Mucosa of descending colon (tissue), 3 donors: ENCODE measurements around the gene NUDCD3. TPM values are rescaled to one million over a fixed set of nuclear protein-coding genes. Genes with fewer than 3 reads are reported as not detected.

Experiments
- ATAC-seq: fragments of 200-7000 bp; cut with Tn5 transposase; one replicate; pipeline ENCODE4 v1.9.1; 2020; ENCODE audit warnings: mild to moderate bottlenecking, moderate library complexity
- DNase-seq, 3 donors: peaks; one replicate each; pipeline ENCODE4 v3.0.0-alpha.2; 2020
- H3K36me3 ChIP-seq: fragments of 200-600 bp; one replicate; pipeline ENCODE4 v1.8.0; 2021; ENCODE audit warnings: low read depth, mild to moderate bottlenecking
- H3K4me1 ChIP-seq: fragments of 200-600 bp; one replicate; pipeline ENCODE4 v1.8.0; 2021; ENCODE audit warnings: low read depth, mild to moderate bottlenecking
- H3K4me3 ChIP-seq: fragments of 200-600 bp; one replicate; pipeline ENCODE4 v1.8.0; 2021; ENCODE audit warnings: mild to moderate bottlenecking
- H3K9me3 ChIP-seq: fragments of 200-600 bp; one replicate; pipeline ENCODE4 v1.8.0; 2021; ENCODE audit warnings: mild to moderate bottlenecking
- intact Hi-C, 2 donors: fragments of 100-400 bp; cut with DNase I in 1 of 2; cut with micrococcal nuclease in 1 of 2; formaldehyde crosslinking; loops; one replicate each; pipeline versions ENCODE4 v1.11.0 to v1.11.1; 2022; cut with DNase I, micrococcal nuclease
- total RNA-seq, 3 donors: library from RNA; stranded (reverse); fragmentation: NEBNext Ultra II Directional in 2 of 3; extraction: Animal tissue kit (Norgen Biotek cat#: 25700) in 2 of 3; gene quantifications; one replicate each; pipeline versions ENCODE4 v1.2.1 to v1.2.4, GENCODE V29; 2021 to 2023
- TF ChIP-seq, protein P1 (sequence below): fragments of 200-600 bp; IDR thresholded peaks from one replicate; pipeline ENCODE4 v1.8.0; 2022; ENCODE audit warnings: antibody characterized with exemption, mild to moderate bottlenecking
- donor health status: DM: no; HTN: no; CAD: no; lungs with moderate emphysema.
- donor health status: DM: no; HTN: no; CAD: no.
- donor health status: DM: no; HTN: yes; CAD: no.

Gene NUDCD3
- total RNA-seq, 3 donors from 2014 or later, result 66.3 to 108 (median 76.0) TPM

DNA sequence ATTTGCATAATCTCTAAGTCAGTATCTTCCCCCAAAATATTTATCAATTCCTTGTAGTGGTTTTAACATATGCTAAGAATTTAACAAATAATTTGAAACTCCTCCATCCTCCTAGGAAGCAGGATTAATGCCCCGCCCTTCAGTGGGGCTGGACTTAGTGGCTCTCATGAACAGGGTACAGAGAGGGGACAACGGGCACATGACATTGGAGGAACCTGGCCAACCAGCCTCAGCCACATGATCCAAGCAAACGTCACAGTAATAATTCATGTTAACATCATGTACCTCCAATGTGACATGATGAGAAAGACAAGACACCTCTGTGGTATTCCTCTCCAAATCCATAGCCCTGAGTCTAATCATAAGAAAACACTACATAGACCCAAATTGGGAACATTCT, 50.5 kb downstream of the NUDCD3 start:
- no peak overlapping the region for H3K4me3 ChIP-seq
- no peaks in the 10 kb centered on the region for H3K9me3 ChIP-seq
- ATAC-seq (no peak), DNase-seq (no peak)
- no peaks in the 10 kb centered on the region for H3K36me3 ChIP-seq
- no peaks in the 10 kb centered on the region for H3K4me1 ChIP-seq
- intact Hi-C loops, result no loop called here
- TF ChIP-seq, protein P1, sequence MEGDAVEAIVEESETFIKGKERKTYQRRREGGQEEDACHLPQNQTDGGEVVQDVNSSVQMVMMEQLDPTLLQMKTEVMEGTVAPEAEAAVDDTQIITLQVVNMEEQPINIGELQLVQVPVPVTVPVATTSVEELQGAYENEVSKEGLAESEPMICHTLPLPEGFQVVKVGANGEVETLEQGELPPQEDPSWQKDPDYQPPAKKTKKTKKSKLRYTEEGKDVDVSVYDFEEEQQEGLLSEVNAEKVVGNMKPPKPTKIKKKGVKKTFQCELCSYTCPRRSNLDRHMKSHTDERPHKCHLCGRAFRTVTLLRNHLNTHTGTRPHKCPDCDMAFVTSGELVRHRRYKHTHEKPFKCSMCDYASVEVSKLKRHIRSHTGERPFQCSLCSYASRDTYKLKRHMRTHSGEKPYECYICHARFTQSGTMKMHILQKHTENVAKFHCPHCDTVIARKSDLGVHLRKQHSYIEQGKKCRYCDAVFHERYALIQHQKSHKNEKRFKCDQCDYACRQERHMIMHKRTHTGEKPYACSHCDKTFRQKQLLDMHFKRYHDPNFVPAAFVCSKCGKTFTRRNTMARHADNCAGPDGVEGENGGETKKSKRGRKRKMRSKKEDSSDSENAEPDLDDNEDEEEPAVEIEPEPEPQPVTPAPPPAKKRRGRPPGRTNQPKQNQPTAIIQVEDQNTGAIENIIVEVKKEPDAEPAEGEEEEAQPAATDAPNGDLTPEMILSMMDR, result no peak

DNA sequence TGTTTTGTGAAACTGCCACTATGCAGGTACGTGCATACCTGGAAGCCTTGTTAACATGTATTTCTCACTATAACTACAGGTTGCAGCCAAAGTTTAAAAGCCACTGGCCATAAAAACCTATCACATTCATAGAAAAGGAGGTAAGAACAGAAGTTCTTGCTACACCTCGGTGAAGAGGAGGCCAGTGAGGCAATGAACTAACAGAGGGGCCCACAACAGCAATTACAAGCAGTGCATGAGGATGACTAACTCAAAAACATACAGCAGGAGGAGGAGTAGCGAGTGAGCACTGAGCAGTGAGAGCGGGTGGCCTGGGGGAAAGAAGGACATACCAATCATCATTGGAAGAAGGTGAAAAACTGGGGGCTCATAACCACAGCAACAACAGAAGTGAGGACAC, 51.6 kb downstream of the NUDCD3 start:
- TF ChIP-seq, protein P1, result no peak
- Histone ChIP-seq H3K36me3 (no peaks in the 10 kb centered on the region), H3K9me3 (no peaks in the 10 kb centered on the region), H3K4me1 (no peaks in the 10 kb centered on the region), H3K4me3 (no peak overlapping the region)
- ATAC-seq, result no peak
- intact Hi-C loops, result no loop called here
- DNase-seq, result no peak

DNA sequence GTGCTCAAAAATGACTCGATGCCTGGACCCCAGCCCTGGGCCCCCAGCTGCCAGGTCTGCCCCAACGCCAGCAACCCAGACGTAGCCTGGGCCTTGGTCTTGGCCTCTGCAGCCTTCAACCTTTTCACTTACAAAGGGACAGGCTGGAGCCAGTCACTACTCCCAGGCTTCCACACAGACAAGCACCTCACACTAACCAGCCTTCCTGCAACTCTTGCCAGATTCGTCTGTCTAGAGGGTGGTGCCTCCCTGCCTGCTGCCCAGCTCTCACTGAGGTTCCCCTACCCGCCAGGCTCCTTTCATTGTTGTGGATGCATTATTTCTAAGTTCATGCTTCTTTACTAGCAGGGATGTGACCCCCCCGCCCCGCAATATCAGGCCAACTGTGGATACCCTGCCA, 56.3 kb downstream of the NUDCD3 start:
- Histone ChIP-seq H3K9me3 (no peaks in the 10 kb centered on the region), H3K36me3 (no peaks in the 10 kb centered on the region), H3K4me3 (no peak overlapping the region), H3K4me1 (no peaks in the 10 kb centered on the region)
- DNase-seq, result no peak
- intact Hi-C loops, result no loop called here
- TF ChIP-seq, protein P1, result no peak
- no peak for ATAC-seq

DNA sequence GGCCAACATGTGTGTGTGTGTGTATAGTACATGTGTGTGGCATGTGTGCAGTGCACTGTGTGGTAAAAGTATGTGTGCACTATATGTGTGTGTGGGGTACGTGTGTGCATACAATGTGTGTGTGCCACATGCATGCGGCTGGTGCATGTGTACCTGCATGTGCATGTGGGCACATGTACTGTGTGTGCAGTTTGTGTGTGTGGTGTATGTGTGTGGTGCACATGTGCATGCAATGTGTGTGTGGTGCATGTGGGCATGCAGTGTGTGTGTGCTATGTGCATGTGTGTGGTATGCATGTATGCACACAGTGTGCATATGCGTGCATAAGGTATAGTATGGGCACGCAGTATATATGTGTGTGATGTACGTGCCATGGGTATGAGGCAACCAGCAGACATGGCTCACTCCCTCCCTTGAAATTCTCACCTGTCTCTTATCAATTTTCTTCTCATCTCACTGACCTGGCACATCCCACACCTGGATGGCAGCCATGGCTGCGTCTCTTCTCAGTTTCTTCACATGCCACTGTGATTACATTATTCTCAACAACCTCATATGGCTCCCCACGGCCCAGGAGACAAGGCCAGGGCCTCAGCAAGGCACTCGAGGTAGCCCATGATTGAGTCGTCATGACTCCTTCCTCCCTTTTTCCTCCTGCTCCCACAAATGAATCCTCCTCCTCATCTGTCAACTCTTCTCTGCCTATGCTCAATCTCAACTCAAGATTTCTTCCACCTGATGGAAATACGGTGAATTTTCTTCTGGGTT, 57.0 kb downstream of the NUDCD3 start:
- H3K4me3 ChIP-seq, result no peak overlapping the region
- H3K4me1 ChIP-seq, result no peaks in the 10 kb centered on the region
- ATAC-seq, result no peak
- TF ChIP-seq, protein P1, result no peak
- intact Hi-C loops, result no loop called here
- no peaks in the 10 kb centered on the region for H3K9me3 ChIP-seq
- no peaks in the 10 kb centered on the region for H3K36me3 ChIP-seq
- DNase-seq, result no peak

DNA sequence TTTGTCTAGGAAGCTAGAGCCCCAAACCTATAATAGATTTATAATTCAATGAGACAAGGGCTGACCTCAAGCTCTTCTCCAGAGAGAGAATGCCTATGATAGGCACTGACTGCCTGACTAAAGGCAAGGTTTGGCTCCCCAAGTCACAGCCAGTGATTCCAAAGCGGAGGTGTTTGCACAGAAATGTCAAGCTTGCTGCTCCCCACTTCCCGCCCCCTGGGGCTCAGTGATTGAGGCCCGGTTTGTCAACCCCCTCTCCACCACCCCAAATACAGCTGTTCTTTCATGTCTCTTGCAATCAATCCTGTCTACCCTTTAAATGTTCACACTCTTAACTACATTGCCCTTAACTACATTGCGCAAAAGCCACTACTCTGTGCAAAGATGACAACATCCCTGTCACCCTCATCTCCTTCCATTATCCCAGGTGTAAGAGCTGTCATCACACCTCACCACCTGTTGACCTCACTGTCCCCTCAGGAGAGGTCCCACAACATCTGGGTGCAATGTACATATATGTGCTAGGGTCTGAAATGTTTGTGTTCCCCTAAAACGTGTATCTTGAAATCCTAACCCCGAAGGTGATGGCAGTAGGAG, 58.0 kb downstream of the NUDCD3 start:
- no peaks in the 10 kb centered on the region for H3K4me1 ChIP-seq
- ATAC-seq (no peak), DNase-seq (no peak)
- TF ChIP-seq, protein P1, result no peak
- no peak overlapping the region for H3K4me3 ChIP-seq
- H3K36me3 ChIP-seq, result no peaks in the 10 kb centered on the region
- H3K9me3 ChIP-seq, result no peaks in the 10 kb centered on the region
- intact Hi-C loops, result no loop called here
